ENCODE results near the gene BLOC1S6.

The BLOC1S6 gene

DNA sequence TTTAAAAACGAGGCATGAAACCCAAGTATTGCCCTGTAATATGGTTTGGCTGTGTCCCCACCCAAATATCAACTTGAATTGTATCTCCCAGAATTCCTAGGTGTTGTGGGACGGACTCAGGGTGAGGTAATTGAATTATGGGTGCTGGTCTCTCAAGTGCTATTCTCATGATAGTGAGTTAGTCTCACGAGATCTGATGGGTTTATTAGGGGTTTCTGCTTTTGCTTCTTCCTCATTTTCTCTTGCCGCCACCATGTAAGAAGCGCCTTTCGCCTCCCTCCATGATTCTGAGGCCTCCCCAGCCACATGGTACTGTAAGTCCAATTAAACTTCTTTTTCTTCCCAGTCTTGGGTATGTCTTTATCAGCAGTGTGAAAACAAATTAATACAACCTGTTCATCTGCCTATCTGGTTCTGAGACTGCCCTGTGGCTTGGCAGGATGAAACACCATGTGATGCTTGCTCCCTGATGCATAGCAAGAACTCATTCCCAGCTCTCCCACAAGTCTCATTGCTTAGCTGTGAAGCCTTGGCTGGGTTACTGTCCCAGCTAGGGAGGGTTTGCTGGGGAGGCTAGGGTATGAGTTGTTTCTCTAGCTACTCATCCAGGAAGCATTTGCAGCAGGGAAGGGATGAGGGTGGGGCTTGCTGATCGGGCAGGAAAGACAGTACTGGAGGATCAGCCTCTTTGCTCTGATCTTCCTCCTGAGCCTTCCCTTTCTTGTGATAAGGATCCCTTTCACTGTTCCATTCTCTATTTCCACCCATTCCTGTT lies 43.9 kb downstream of the BLOC1S6 start:
- no peak overlapping the region for H3K27ac ChIP-seq
- H3K9me3 ChIP-seq (ENCODE audit: severe bottlenecking) = no peaks in the 10 kb centered on the region
- TF ChIP-seq, protein P1, sequence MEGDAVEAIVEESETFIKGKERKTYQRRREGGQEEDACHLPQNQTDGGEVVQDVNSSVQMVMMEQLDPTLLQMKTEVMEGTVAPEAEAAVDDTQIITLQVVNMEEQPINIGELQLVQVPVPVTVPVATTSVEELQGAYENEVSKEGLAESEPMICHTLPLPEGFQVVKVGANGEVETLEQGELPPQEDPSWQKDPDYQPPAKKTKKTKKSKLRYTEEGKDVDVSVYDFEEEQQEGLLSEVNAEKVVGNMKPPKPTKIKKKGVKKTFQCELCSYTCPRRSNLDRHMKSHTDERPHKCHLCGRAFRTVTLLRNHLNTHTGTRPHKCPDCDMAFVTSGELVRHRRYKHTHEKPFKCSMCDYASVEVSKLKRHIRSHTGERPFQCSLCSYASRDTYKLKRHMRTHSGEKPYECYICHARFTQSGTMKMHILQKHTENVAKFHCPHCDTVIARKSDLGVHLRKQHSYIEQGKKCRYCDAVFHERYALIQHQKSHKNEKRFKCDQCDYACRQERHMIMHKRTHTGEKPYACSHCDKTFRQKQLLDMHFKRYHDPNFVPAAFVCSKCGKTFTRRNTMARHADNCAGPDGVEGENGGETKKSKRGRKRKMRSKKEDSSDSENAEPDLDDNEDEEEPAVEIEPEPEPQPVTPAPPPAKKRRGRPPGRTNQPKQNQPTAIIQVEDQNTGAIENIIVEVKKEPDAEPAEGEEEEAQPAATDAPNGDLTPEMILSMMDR (IDR thresholded peaks at IDR 0.05; ENCODE audit: low read depth, low read length) = no peak
- DNase-seq = no peak
- no peaks in the 10 kb centered on the region for H3K27me3 ChIP-seq (ENCODE audit: insufficient read depth, low read depth, severe bottlenecking)
- no peaks in the 10 kb centered on the region for H3K36me3 ChIP-seq
- no peak overlapping the region for H3K4me3 ChIP-seq (ENCODE audit: low read depth, low read length)

DNA sequence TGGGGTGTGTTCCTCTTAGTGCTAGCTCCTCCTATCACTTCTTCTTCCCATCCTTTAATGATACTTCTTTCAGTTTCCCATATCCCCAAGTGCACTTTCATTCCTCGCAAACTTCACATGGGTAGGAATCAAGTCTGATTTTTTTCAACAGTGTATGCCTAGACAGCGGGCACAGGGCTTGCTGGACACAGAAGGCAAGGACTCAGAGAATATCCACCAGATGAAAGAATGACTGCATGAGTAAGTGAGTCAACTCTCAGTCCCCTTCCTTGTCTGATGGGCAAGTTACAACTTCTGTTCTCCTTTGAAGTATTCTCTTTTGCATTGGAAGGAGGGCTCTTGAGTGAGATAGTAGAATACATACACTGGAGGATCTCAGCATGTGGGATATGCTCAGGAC lies 44.6 kb downstream of the BLOC1S6 start:
- H3K9me3 ChIP-seq (ENCODE audit: severe bottlenecking) = no peaks in the 10 kb centered on the region
- TF ChIP-seq, protein P1 (IDR thresholded peaks at IDR 0.05; ENCODE audit: low read depth, low read length) = no peak
- no peaks in the 10 kb centered on the region for H3K36me3 ChIP-seq
- no peak overlapping the region for H3K4me3 ChIP-seq (ENCODE audit: low read depth, low read length)
- H3K27ac ChIP-seq = no peak overlapping the region
- no peaks in the 10 kb centered on the region for H3K27me3 ChIP-seq (ENCODE audit: insufficient read depth, low read depth, severe bottlenecking)
- DNase-seq = no peak

DNA sequence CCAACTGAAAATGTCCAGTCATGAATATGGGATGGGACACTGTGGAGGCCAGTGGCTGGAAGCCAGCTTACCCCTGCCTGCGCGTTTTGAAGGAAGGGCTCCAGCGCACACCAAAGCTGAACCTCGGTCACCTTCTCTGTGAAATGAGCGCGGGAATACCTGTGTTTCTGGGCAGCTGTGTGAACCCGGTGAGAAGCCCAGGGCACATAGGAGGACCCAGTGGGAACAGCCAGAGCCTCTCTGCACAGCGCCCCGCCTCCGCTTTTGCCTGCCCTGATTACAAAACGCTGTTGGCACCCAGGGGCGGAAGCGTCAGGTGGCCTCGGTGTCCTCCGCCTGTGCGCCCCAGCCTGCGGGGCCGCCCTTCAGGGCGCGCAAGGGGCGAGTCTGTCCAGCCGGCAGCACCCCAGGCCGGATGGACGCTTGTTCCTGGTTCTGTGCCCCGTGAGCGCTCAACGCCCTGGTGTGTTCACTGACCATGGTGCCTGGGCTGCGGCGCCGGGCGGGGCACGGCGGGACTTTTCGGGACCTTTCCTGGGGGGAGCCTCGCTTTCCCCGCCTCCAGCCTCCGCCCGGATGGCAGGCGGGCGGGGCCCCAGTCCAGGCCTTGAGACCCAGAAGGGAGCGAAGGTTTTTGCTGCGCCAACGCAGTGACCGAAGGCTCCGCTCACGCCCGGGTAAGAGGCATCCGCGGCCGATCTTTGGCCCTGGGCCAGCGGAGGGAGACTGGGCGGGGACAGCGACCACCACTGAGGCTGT lies 47.4 kb downstream of the BLOC1S6 start, which contains the start of gene SQOR:
TSS of gene SQOR (plus strand) at position 598 of the 759 bp plus-strand sequence. CDS start 23,895 bp downstream, outside the sequence.
- DNase-seq = no peak
- Histone ChIP-seq H3K27ac (no peak within 1 kb of the TSS), H3K36me3 (no peaks in the 10 kb centered on the region), H3K4me3 (ENCODE audit: low read depth, low read length) (no peak within 1 kb of the TSS), H3K27me3 (ENCODE audit: insufficient read depth, low read depth, severe bottlenecking) (no peaks in the 10 kb centered on the region), H3K9me3 (ENCODE audit: severe bottlenecking) (no peaks in the 10 kb centered on the region)
- TF ChIP-seq, protein P1 (IDR thresholded peaks at IDR 0.05; ENCODE audit: low read depth, low read length) = no peak

DNA sequence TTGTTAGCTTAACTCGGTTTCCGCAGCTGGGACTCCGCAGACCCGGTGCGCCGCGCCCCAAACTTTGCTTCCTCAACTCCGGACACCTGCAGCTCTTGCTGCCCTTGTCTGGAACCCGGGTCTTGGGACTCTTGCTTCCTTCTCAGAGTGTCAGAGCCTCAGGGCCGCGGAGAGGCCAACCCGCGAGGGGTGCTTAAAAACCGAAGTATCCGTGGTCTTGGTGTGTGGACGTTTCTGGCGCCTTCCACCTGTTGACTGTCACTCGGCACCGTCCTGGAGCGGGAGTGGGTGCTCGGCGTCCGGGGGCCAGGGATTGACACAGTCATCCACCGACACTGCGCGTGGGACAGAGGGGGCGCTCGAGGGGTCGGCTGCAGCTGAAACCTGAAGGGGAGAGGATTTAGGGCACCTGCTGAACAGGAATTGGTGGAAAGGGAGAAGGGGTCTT lies 48.0 kb downstream of the BLOC1S6 start:
- Histone ChIP-seq H3K27me3 (ENCODE audit: insufficient read depth, low read depth, severe bottlenecking) (no peaks in the 10 kb centered on the region), H3K4me3 (ENCODE audit: low read depth, low read length) (no peak overlapping the region), H3K36me3 (no peaks in the 10 kb centered on the region), H3K9me3 (ENCODE audit: severe bottlenecking) (no peaks in the 10 kb centered on the region), H3K27ac (no peak overlapping the region)
- TF ChIP-seq, protein P1 (IDR thresholded peaks at IDR 0.05; ENCODE audit: low read depth, low read length) = no peak
- no peak for DNase-seq

DNA sequence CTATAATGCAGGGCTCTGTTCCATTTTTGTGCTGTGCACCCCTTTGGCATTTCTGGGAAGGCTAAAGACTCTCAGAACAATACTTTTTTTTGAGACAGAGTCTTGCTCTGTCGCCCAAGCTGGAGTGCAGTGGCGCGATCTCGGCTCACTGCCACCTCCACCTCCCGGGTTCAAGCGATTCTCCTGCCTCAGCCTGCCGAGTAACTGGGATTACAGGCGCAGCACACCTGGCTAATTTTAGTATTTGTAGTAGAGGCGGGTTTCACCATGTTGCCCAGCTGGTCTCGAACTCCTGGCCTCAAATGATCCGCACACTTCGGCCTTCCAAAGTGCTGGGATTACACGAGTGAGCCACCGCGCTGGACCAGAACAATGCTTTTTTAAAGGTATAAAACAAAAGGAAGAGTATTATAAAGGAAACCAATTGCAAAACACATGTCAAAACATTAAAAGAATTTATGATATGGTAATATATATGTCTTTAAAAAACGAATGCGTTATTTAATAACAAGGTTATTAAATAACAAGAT lies 48.6 kb downstream of the BLOC1S6 start:
- TF ChIP-seq, protein P1 (IDR thresholded peaks at IDR 0.05; ENCODE audit: low read depth, low read length) = no peak
- Histone ChIP-seq H3K27me3 (ENCODE audit: insufficient read depth, low read depth, severe bottlenecking) (no peaks in the 10 kb centered on the region), H3K36me3 (no peaks in the 10 kb centered on the region), H3K4me3 (ENCODE audit: low read depth, low read length) (no peak overlapping the region), H3K27ac (no peak overlapping the region), H3K9me3 (ENCODE audit: severe bottlenecking) (no peaks in the 10 kb centered on the region)
- DNase-seq = no peak

Data from WERI-Rb-1 (cell line).